Loucy (cell line): ENCODE measurements around the gene NFS1.

ENCODE experiments used
- H2AFZ ChIP-seq: fragments of 200-600 bp; sonication (generic); 2 replicates; pipeline ENCODE4 v1.6.0; 2016; ENCODE audit warnings: antibody characterized with exemption, mild to moderate bottlenecking, low read length, moderate library complexity
- H3F3A ChIP-seq: fragments of 200-600 bp; 2 replicates; pipeline ENCODE4 v1.6.0; 2016; ENCODE audit warnings: antibody characterized with exemption, low read depth, mild to moderate bottlenecking
- H3K27me3 ChIP-seq: fragments of 200-600 bp; sonication (generic); 2 replicates; pipeline ENCODE4 v1.6.1; 2014; ENCODE audit warnings: low read length, mild to moderate bottlenecking; ENCODE audit not compliant: insufficient read depth, poor library complexity, severe bottlenecking
- H3K36me3 ChIP-seq: fragments of 200-600 bp; sonication (generic); 2 replicates; pipeline ENCODE4 v1.6.1; 2016; ENCODE audit warnings: low read length; ENCODE audit not compliant: insufficient read depth
- H3K4me1 ChIP-seq: fragments of 200-600 bp; sonication (generic); 2 replicates; pipeline ENCODE4 v1.5.1; 2014; ENCODE audit warnings: low read length, mild to moderate bottlenecking; ENCODE audit not compliant: insufficient read depth, poor library complexity, severe bottlenecking
- H3K4me2 ChIP-seq: fragments of 200-600 bp; sonication (generic); 2 replicates; pipeline ENCODE4 v1.6.0; 2014; ENCODE audit warnings: antibody characterized with exemption, low read length, low read depth, mild to moderate bottlenecking; ENCODE audit not compliant: poor library complexity, severe bottlenecking
- H3K4me3 ChIP-seq: fragments of 200-600 bp; sonication (generic); 2 replicates; pipeline ENCODE4 v1.5.1; 2014; ENCODE audit warnings: low read length, mild to moderate bottlenecking, mixed read lengths; ENCODE audit not compliant: poor library complexity, severe bottlenecking
- H3K79me2 ChIP-seq: fragments of 200-600 bp; sonication (generic); 2 replicates; pipeline ENCODE4 v1.6.1; 2014; ENCODE audit warnings: low read length; ENCODE audit not compliant: insufficient read depth
- H3K9ac ChIP-seq: fragments of 200-600 bp; sonication (generic); 2 replicates; pipeline ENCODE4 v1.6.0; 2014; ENCODE audit warnings: mild to moderate bottlenecking, low read depth, low read length, moderate library complexity; ENCODE audit not compliant: poor library complexity, severe bottlenecking
- H3K9me2 ChIP-seq: fragments of 200-600 bp; sonication (generic); replicated peaks from 2 replicates; pipeline ENCODE4 v1.6.1; 2016; ENCODE audit warnings: low read depth, low read length, mixed read lengths
- H3K9me3 ChIP-seq: fragments of 200-600 bp; sonication (generic); 2 replicates; pipeline ENCODE4 v1.6.1; 2014; ENCODE audit warnings: mild to moderate bottlenecking, antibody characterized with exemption, low read length, low read depth; ENCODE audit not compliant: insufficient read depth
- H4K20me1 ChIP-seq: fragments of 200-600 bp; sonication (generic); 2 replicates; pipeline ENCODE4 v1.6.0; 2014; ENCODE audit warnings: antibody characterized with exemption, low read length, mild to moderate bottlenecking; ENCODE audit not compliant: insufficient read depth, poor library complexity, severe bottlenecking
- EZH2phosphoT487 ChIP-seq: fragments of 200-600 bp; IDR thresholded peaks from 2 replicates; pipeline ENCODE4 v1.6.1; 2018; ENCODE audit warnings: antibody characterized with exemption, mild to moderate bottlenecking, moderate library complexity, borderline replicate concordance
- TF ChIP-seq, protein P1 (sequence below): fragments of 200-600 bp; sonication (generic); conservative IDR thresholded peaks from 2 replicates; pipeline ENCODE4 v1.5.1; 2014; ENCODE audit warnings: mild to moderate bottlenecking, antibody characterized with exemption, low read length

The NFS1 gene

GRCh38 chr20:35697696-35698297 is 1.4 kb downstream of the NFS1 start:
- Histone ChIP-seq H3F3A (peaks cover 9% of the 10 kb centered on the region), H3K9me2 (no peaks in the 10 kb centered on the region), H3K4me1 (peaks cover 26% of the 10 kb centered on the region), H3K9ac (peak overlapping the region; percentile 86), H3K79me2 (peaks cover 30% of the 10 kb centered on the region; the same call in 1 of the 2 replicates), H3K27me3 (no peaks in the 10 kb centered on the region), H3K4me3 (peak overlapping the region; percentile 92), H3K4me2 (peak overlapping the region; percentile 87), H3K9me3 (no peaks in the 10 kb centered on the region), H3K36me3 (peaks cover 20% of the 10 kb centered on the region), H4K20me1 (peaks cover 14% of the 10 kb centered on the region), H2AFZ (no peak overlapping the region)
- TF ChIP-seq, protein P1, sequence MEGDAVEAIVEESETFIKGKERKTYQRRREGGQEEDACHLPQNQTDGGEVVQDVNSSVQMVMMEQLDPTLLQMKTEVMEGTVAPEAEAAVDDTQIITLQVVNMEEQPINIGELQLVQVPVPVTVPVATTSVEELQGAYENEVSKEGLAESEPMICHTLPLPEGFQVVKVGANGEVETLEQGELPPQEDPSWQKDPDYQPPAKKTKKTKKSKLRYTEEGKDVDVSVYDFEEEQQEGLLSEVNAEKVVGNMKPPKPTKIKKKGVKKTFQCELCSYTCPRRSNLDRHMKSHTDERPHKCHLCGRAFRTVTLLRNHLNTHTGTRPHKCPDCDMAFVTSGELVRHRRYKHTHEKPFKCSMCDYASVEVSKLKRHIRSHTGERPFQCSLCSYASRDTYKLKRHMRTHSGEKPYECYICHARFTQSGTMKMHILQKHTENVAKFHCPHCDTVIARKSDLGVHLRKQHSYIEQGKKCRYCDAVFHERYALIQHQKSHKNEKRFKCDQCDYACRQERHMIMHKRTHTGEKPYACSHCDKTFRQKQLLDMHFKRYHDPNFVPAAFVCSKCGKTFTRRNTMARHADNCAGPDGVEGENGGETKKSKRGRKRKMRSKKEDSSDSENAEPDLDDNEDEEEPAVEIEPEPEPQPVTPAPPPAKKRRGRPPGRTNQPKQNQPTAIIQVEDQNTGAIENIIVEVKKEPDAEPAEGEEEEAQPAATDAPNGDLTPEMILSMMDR: no peak
- no peak for TF ChIP-seq EZH2phosphoT487

- Histone ChIP-seq H4K20me1 (peaks cover 9% of the 10 kb centered on the region), H2AFZ (no peak overlapping the region), H3K4me1 (peaks cover 26% of the 10 kb centered on the region), H3K4me3 (no peak overlapping the region), H3K36me3 (peaks cover 4% of the 10 kb centered on the region; the same call in 1 of the 2 replicates), H3K9ac (no peak overlapping the region), H3K9me2 (no peaks in the 10 kb centered on the region), H3K4me2 (no peak overlapping the region), H3K79me2 (peaks cover 27% of the 10 kb centered on the region; the same call in 1 of the 2 replicates), H3K27me3 (no peaks in the 10 kb centered on the region), H3K9me3 (no peaks in the 10 kb centered on the region), H3F3A (no peaks in the 10 kb centered on the region; the same call in 1 of the 2 replicates)
- TF ChIP-seq, protein P1: no peak
- TF ChIP-seq EZH2phosphoT487: no peak
Observed at GRCh38 chr20:35695978-35696377, 3.2 kb downstream of the NFS1 start.

DNA sequence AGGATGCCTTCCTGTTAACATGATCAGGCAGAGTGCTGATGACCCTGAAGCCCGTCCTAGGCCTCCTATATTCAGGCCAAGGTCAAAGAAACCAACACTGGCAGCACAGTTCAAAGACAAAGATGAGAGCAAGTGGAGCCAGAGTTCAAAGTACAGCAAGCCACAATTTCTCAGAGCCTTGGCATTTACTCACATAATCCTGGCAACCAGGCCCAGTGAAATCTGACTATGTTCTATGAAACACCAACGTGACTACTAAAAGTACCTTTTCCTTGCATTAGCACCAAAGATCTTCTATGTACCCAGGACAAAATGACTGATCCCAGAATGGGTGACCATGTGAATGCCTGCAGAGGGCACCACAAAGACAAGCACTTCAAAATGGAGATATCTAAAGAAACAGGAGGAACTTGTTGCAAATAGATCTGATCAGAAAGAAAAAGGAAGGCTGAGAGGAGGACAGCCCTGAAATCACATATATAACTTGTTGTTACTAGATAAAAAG is 3.9 kb downstream of the NFS1 start:
- H3F3A ChIP-seq: no peaks in the 10 kb centered on the region
- H3K4me2 ChIP-seq: no peak overlapping the region
- no peaks in the 10 kb centered on the region for H3K9me2 ChIP-seq
- peaks cover 20% of the 10 kb centered on the region; the same call in 1 of the 2 replicates for H3K79me2 ChIP-seq
- no peaks in the 10 kb centered on the region for H3K9me3 ChIP-seq
- H3K9ac ChIP-seq: no peak overlapping the region
- H3K36me3 ChIP-seq: no peaks in the 10 kb centered on the region
- TF ChIP-seq EZH2phosphoT487: no peak
- TF ChIP-seq, protein P1: peak; percentile 28; the same call in 1 of the 2 replicates
- no peak overlapping the region for H3K4me3 ChIP-seq
- no peaks in the 10 kb centered on the region for H3K27me3 ChIP-seq
- peaks cover 9% of the 10 kb centered on the region for H4K20me1 ChIP-seq
- H2AFZ ChIP-seq: no peak overlapping the region
- peaks cover 20% of the 10 kb centered on the region for H3K4me1 ChIP-seq
